Bronchial epithelial cell (primary cell): ENCODE data around the gene IFNL1. TPM values are rescaled to one million over a fixed set of nuclear protein-coding genes. Genes with fewer than 3 reads are reported as not detected.

Source experiments
- DNase-seq: peaks from one replicate; pipeline ENCODE4 v3.0.0-alpha.2; 2010; ENCODE audit warnings: low read depth
- FAIRE-seq: peaks from 2 replicates; lab custom pipeline; 2011; peaks lifted over from hg19 to GRCh38; lab: Jason Lieb, UNC
- H3K27me3 ChIP-seq: 2 replicates; pipeline ENCODE4 v1.5.1; 2011; ENCODE audit warnings: low read length; ENCODE audit not compliant: control insufficient read depth, insufficient read depth
- H3K36me3 ChIP-seq: 2 replicates; pipeline ENCODE4 v1.5.1; 2011; ENCODE audit warnings: low read length; ENCODE audit not compliant: control insufficient read depth, insufficient read depth
- H3K4me3 ChIP-seq: 2 replicates; pipeline ENCODE4 v1.5.1; 2011; ENCODE audit warnings: mild to moderate bottlenecking, low read depth, low read length, control low read depth
- total RNA-seq: library from RNA; depleted of rRNA; stranded (reverse); fragments of >200 nt; gene quantifications from 2 replicates; pipeline ENCODE4 v1.2.1, GENCODE V29; 2014
- TF ChIP-seq, protein P1 (sequence below): IDR thresholded peaks from 2 replicates; pipeline ENCODE4 v1.5.1; 2011; ENCODE audit warnings: mild to moderate bottlenecking, moderate library complexity, low read length, control low read depth, inconsistent platforms; ENCODE audit not compliant: insufficient read depth, severe bottlenecking

Gene IFNL1
- total RNA-seq, 1 donor from 2014 or later: not detected

DNA sequence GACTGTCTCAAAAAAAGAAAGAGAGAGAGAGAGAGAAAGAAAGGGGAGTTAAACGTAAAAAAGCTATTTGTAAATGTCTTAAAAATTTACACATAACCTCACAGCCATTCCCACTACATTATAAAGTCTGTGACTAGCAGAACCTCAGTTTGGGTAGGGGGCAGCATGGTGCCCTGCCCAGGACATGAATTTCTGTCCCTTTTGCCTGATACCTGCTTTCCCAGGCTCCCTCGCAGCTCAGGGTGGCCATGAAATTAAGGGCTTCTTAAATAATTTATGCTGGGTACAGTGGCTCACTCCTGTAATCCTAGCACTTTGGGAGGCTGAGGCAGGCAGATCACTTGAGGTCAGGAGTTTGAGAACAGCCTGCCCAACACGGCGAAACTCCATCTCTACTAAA lies 4.8 kb downstream of the IFNL1 start:
- H3K36me3 ChIP-seq: no peaks in the 10 kb centered on the region
- DNase-seq (no peak), FAIRE-seq (no peak)
- TF ChIP-seq, protein P1, sequence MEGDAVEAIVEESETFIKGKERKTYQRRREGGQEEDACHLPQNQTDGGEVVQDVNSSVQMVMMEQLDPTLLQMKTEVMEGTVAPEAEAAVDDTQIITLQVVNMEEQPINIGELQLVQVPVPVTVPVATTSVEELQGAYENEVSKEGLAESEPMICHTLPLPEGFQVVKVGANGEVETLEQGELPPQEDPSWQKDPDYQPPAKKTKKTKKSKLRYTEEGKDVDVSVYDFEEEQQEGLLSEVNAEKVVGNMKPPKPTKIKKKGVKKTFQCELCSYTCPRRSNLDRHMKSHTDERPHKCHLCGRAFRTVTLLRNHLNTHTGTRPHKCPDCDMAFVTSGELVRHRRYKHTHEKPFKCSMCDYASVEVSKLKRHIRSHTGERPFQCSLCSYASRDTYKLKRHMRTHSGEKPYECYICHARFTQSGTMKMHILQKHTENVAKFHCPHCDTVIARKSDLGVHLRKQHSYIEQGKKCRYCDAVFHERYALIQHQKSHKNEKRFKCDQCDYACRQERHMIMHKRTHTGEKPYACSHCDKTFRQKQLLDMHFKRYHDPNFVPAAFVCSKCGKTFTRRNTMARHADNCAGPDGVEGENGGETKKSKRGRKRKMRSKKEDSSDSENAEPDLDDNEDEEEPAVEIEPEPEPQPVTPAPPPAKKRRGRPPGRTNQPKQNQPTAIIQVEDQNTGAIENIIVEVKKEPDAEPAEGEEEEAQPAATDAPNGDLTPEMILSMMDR: no peak
- peaks cover 5% of the 10 kb centered on the region for H3K27me3 ChIP-seq
- no peak overlapping the region for H3K4me3 ChIP-seq

DNA sequence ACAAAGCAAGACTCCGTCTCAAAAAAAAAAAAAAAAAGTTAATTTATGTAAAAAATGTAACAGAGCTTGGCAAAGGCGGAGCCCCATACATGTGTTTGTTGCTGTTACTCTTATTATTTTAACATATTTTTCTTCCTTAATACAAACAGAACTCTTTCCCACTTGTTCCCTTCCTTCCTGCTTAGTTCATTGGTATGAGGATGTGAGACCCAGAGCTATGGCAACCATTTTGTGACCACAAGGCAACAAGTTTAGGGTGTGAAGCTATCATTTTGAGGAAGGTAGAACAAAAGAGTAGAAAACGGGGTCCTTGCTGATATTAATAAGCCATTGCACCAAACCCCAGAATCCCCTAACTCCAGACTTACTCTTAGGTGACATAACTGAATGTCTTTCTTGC lies 5.4 kb downstream of the IFNL1 start:
- no peak for FAIRE-seq
- no peak for DNase-seq
- H3K27me3 ChIP-seq: peaks cover 5% of the 10 kb centered on the region
- H3K36me3 ChIP-seq: no peaks in the 10 kb centered on the region
- no peak overlapping the region for H3K4me3 ChIP-seq
- TF ChIP-seq, protein P1: no peak

DNA sequence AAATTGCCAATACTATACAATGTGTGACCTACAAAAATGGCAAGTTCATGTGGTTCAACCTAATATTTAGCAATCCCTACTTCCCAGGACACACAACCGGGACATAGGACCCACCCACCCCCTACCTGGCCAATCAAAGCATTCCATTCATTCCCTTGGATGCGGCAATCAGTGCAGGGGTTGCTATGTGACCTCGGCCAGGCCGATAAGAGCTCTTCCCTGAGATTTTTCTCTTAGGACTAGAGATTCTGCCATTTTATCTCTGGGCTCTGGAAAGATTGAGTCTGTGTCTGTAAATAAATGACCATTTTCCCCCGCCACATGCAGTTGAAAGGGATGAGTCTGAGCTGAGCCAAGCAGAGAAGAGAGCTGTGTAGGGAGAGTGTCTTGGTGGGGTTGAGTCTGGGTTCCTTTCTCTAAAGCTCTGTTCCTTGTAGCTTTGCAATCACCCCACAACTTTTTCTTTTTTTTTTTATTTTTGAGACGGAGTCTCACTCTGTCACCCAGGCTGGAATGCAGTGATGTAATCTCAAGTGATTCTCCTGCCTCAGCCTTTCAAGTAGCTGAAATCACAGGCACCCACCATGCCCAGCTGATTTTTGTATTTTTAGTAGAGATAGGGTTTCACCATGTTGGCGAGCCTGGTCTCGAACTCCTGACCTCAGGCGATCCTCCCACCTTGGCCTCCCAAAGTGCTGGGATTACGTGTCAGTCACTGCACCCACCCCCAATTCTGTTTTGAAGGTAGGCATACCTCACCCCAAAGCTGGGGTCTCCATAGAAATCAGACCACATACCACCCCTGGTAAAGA lies 7.4 kb downstream of the IFNL1 start:
- Histone ChIP-seq H3K4me3 (no peak overlapping the region), H3K27me3 (peaks cover 18% of the 10 kb centered on the region), H3K36me3 (no peaks in the 10 kb centered on the region)
- DNase-seq (no peak), FAIRE-seq (no peak)
- TF ChIP-seq, protein P1: no peak

DNA sequence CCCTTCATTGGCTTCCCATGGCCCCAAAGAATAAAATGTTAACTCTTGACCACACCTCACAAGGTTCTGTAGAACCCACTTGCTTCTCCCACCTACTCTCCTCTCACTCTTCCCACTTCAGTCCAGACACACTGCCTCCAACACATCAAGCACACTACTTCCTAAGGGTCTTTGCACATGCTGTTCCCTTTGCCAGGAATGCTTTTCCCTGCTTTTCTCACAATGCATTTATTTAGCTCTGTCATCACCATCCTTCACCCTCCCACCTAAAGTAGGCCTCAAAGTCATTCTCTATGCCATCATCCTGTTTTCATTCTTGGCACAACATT lies 7.9 kb downstream of the IFNL1 start:
- H3K36me3 ChIP-seq: no peaks in the 10 kb centered on the region
- DNase-seq (no peak), FAIRE-seq (peak; percentile 90)
- no peak overlapping the region for H3K4me3 ChIP-seq
- TF ChIP-seq, protein P1: no peak
- H3K27me3 ChIP-seq: peaks cover 18% of the 10 kb centered on the region

DNA sequence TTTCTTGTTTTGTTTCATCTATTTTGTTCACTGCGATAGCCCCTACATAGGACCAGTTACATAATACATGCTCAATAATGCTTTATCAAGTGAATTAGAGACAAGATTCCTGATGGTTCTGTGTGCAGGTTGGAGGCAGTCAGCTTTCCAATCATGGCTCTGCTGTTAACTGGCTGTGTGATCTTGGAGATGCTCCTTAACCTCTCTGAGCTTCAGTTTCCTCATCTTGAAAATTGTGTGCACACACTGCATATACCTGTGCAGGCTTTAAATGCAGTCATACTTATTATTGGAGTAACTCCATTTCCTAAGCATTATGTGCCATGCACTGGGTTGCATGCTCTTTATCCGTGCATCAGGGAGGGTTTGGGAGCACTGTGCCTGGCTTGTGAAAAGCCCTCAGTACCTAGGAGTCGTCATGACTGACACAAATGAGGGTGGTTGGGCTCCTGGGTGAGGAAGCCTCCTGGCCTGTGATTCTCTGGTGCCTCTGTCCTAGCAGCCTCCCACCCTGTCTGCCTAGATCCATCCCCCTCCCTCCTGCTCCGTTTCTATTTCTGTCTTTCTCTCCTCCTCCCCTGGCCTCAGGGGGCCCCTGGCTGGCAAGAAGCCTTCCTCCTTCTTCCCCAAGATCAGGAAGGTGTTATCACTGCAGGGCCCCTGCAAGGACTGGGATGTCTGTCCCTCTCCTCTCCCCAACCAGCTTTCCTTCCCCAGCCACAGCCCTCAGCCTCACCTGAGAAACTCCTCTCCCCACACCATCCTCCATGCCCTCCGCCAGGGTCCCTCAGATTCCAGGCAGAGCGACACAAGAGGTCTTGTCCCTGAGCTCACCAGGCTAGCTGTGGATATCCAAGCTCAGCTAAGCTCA lies 8.7 kb downstream of the IFNL1 start:
- TF ChIP-seq, protein P1: no peak
- no peak for DNase-seq
- Histone ChIP-seq H3K4me3 (no peak overlapping the region), H3K27me3 (peaks cover 18% of the 10 kb centered on the region), H3K36me3 (no peaks in the 10 kb centered on the region)
- peak; percentile 32 for FAIRE-seq
